Peyer's patch (tissue), 4 donors: ENCODE results near the gene PDE4D. TPM values are rescaled to one million over a fixed set of nuclear protein-coding genes. Genes with fewer than 3 reads are reported as not detected.

Experiments used
- DNase-seq, 3 donors: peaks; one replicate each; pipeline ENCODE4 v3.0.0-alpha.2; 2017 to 2019
- H3K27ac ChIP-seq, 4 donors: fragments of 200-600 bp; sonication (generic); one replicate each; pipeline ENCODE4 v1.5.1; 2016 to 2019
- H3K27me3 ChIP-seq, 2 donors: fragments of 200-600 bp; sonication (generic); one replicate each; pipeline ENCODE4 v1.5.1; 2019
- H3K36me3 ChIP-seq, 3 donors: fragments of 200-600 bp; sonication (generic); one replicate each; pipeline ENCODE4 v1.5.1; 2016 to 2019
- H3K4me1 ChIP-seq, 4 donors: fragments of 200-600 bp; sonication (generic); one replicate each; pipeline ENCODE4 v1.5.1; 2016 to 2019
- H3K4me3 ChIP-seq, 4 donors: fragments of 200-600 bp; sonication (generic); 1 replicate in 3 of 4; 2 replicates in 1 of 4; pipeline ENCODE4 v1.5.1; 2016 to 2019; ENCODE audit warnings: mild to moderate bottlenecking in 1 of 4
- H3K9me3 ChIP-seq, 4 donors: fragments of 200-600 bp; sonication (generic); one replicate each; pipeline ENCODE4 v1.5.1; 2016 to 2019; ENCODE audit warnings: mild to moderate bottlenecking in 1 of 4
- POLR2A ChIP-seq, 2 donors: fragments of 450-650 bp; IDR thresholded peaks; one replicate each; pipeline ENCODE4 v1.5.1; 2017; ENCODE audit warnings: antibody characterized with exemption in 2 of 2, mild to moderate bottlenecking in 2 of 2, moderate library complexity in 2 of 2
- total RNA-seq, 4 donors: library from RNA; depleted of rRNA; stranded (reverse); fragments of >200 nt; gene quantifications; one replicate each; pipeline ENCODE4 v1.1.0, GENCODE V29; 2016
- TF ChIP-seq, protein P1 (sequence below), 6 experiments: fragments of 450-650 bp in 4 of 6; fragments of 200-600 bp in 2 of 6; sonication (generic) in 1 of 6; IDR thresholded peaks; one replicate each; pipeline ENCODE4 v1.5.1; 2017 to 2019; ENCODE audit warnings: antibody characterized with exemption in 6 of 6, mild to moderate bottlenecking in 3 of 6, moderate library complexity in 1 of 6

The PDE4D gene
- total RNA-seq, 4 donors from 2014 or later, result 19.8 to 89.1 (median 43.9) TPM

DNA sequence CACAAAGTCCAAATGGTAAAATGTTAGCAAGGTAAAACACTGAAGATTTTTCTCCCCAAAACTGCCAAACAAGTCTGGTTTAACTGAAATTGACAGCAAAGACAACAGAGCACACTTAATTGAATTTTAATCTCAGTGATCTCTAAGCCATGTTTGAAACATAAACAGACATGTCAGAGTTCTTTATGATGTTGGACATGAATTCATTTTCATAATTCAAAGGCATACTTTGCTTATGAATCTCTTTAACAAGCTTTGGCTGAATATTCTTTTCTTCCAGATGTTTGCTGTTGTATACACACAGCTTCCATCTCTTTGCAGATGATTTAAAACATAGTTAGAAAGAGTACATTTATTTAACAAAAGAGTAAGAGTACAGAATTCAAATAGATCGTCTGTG is 801.6 kb downstream of the PDE4D start:
- Histone ChIP-seq H3K4me1 (no peaks in the 10 kb centered on the region), H3K9me3 (no peaks in the 10 kb centered on the region), H3K27ac (no peak overlapping the region), H3K4me3 (no peak overlapping the region), H3K36me3 (no peaks in the 10 kb centered on the region), H3K27me3 (no peaks in the 10 kb centered on the region)
- DNase-seq, result no peak
- TF ChIP-seq, protein P1, sequence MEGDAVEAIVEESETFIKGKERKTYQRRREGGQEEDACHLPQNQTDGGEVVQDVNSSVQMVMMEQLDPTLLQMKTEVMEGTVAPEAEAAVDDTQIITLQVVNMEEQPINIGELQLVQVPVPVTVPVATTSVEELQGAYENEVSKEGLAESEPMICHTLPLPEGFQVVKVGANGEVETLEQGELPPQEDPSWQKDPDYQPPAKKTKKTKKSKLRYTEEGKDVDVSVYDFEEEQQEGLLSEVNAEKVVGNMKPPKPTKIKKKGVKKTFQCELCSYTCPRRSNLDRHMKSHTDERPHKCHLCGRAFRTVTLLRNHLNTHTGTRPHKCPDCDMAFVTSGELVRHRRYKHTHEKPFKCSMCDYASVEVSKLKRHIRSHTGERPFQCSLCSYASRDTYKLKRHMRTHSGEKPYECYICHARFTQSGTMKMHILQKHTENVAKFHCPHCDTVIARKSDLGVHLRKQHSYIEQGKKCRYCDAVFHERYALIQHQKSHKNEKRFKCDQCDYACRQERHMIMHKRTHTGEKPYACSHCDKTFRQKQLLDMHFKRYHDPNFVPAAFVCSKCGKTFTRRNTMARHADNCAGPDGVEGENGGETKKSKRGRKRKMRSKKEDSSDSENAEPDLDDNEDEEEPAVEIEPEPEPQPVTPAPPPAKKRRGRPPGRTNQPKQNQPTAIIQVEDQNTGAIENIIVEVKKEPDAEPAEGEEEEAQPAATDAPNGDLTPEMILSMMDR (IDR thresholded peaks at IDR 0.05), result no peak
- TF ChIP-seq POLR2A (IDR thresholded peaks at IDR 0.05), result no peak

DNA sequence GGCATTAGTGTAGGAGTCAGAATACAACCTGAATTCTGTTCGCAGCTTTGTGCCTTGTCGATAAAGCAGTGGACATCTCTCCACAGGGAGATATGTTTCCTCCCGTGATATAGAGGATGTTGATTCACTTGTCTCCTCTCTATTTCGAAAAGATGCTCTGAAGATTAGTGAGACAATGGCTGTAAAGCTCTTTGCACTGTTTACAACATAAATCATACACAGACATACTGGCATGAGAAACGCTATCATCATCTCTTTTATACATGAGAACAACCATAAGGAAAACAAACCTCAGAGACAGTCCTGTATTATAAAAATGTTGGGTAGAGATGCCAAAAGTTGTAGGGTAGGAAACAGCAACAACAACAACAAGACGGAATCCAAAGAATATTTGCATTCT is 803.2 kb downstream of the PDE4D start:
- no peak overlapping the region for H3K4me3 ChIP-seq
- no peak for DNase-seq
- no peak overlapping the region for H3K27ac ChIP-seq
- H3K9me3 ChIP-seq, result no peaks in the 10 kb centered on the region
- TF ChIP-seq POLR2A (IDR thresholded peaks at IDR 0.05), result no peak
- TF ChIP-seq, protein P1 (IDR thresholded peaks at IDR 0.05), result no peak
- no peaks in the 10 kb centered on the region for H3K36me3 ChIP-seq
- H3K27me3 ChIP-seq, result no peaks in the 10 kb centered on the region
- H3K4me1 ChIP-seq, result no peaks in the 10 kb centered on the region

DNA sequence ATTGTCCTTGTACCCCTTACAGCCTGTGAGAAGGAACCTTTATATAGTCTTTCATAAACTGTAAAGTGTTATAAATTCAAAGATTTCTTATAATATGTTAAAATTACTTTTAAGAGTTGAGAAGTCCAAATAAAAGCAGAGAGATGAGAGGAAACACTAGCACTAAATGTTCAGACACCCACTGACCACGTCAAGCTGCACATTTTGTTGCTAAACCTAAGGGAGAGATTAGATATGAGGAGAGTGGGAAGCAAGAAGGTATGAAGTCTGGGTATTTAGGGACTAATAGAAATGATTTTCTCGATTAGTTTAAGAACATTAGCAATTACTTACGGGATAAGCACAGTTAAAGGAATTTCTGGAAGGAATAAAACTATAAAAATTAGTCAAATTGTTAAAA is 803.8 kb downstream of the PDE4D start:
- Histone ChIP-seq H3K4me1 (no peaks in the 10 kb centered on the region), H3K36me3 (no peaks in the 10 kb centered on the region), H3K27me3 (no peaks in the 10 kb centered on the region), H3K4me3 (no peak overlapping the region), H3K9me3 (no peaks in the 10 kb centered on the region), H3K27ac (no peak overlapping the region)
- DNase-seq, result no peak
- TF ChIP-seq, protein P1 (IDR thresholded peaks at IDR 0.05), result no peak
- TF ChIP-seq POLR2A (IDR thresholded peaks at IDR 0.05), result no peak

DNA sequence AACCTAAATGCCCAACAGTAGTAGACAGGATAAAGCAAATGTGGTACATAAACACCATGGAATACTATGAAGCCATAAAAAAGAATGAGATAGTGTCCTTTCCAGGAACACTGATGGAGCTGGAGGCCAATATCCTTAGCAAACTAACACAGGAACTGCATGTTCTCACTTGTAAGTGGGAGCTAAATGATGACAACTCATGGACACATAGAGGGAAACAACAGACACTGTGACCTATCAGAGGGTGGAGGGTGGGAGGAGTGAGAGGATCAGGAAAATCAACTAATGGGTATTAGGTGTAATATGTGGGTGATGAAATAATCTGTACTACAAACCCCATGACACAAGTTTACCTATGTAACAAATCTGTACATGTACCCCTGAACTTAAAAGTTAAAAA is 805.0 kb downstream of the PDE4D start:
- H3K4me3 ChIP-seq, result no peak overlapping the region
- H3K27me3 ChIP-seq, result no peaks in the 10 kb centered on the region
- H3K4me1 ChIP-seq, result no peaks in the 10 kb centered on the region
- H3K9me3 ChIP-seq, result no peaks in the 10 kb centered on the region
- H3K36me3 ChIP-seq, result no peaks in the 10 kb centered on the region
- no peak overlapping the region for H3K27ac ChIP-seq
- no peak for DNase-seq
- TF ChIP-seq, protein P1 (IDR thresholded peaks at IDR 0.05), result no peak
- no peak for TF ChIP-seq POLR2A (IDR thresholded peaks at IDR 0.05)

DNA sequence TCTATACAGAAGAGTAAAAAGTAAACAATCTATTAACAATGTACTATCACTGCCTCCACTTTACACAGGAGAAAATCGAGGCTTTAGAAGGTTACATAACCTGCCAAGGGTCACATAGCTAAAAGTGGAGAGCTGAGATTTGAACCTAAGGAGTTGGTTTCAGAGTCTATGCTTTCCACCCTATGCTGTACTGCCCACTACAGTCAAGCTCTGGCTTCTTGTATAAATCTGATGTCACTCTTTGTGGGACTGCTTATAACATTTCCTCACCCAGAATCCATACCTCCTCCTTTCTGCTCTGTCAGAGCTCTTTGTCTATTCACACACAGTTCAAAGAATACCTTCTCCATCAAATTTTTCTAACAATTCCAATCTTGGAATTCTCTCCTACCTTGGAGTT is 807.5 kb downstream of the PDE4D start:
- no peak for TF ChIP-seq POLR2A (IDR thresholded peaks at IDR 0.05)
- TF ChIP-seq, protein P1 (IDR thresholded peaks at IDR 0.05), result no peak
- DNase-seq, result no peak
- H3K4me3 ChIP-seq, result no peak overlapping the region
- no peaks in the 10 kb centered on the region for H3K36me3 ChIP-seq
- no peaks in the 10 kb centered on the region for H3K4me1 ChIP-seq
- H3K27ac ChIP-seq, result no peak overlapping the region
- no peaks in the 10 kb centered on the region for H3K9me3 ChIP-seq
- H3K27me3 ChIP-seq, result no peaks in the 10 kb centered on the region

DNA sequence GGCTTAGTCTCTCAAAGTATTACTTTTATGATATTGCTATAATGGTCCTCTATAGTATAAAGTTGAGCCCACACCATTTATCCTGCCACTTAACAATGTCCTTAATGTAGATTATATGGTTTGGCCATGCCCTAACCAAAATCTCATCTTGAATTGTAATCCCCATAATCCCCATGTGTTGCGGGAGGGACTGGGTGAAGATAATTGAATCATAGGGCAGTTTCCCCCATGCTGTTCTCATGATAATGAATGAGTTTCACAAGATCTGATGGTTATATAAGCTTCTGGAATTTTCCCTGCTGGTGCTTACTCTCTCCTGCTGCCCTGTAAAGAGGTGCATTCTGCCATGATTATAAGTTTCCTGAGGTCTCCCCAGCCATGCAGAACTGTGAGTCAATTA is 811.8 kb downstream of the PDE4D start:
- Histone ChIP-seq H3K27me3 (no peaks in the 10 kb centered on the region), H3K4me3 (no peak overlapping the region), H3K27ac (no peak overlapping the region), H3K4me1 (no peaks in the 10 kb centered on the region), H3K36me3 (no peaks in the 10 kb centered on the region), H3K9me3 (no peaks in the 10 kb centered on the region)
- no peak for TF ChIP-seq POLR2A (IDR thresholded peaks at IDR 0.05)
- TF ChIP-seq, protein P1 (IDR thresholded peaks at IDR 0.05), result no peak
- DNase-seq, result no peak
